WTC11 (cell line): ENCODE results near the gene THSD4. TPM values are rescaled to one million over a fixed set of nuclear protein-coding genes. Genes with fewer than 3 reads are reported as not detected.

Experiments
- total RNA-seq: library from RNA; stranded (reverse); gene quantifications from 3 replicates; pipeline ENCODE4 v1.2.3, GENCODE V29; 2021

The THSD4 gene
- total RNA-seq, 1 experiment from 2014 or later, result 7.8 TPM

Other genes with a start within 250 kb of the THSD4 start
- gene THAP10, start 223.0 kb upstream of the THSD4 start, total RNA-seq, result 2.6 to 3.6 TPM (median 3.4 TPM) in 3 replicates
- 6.8 to 9.2 TPM (median 6.9 TPM) in 3 replicates for gene LRRC49, start 222.6 kb upstream of the THSD4 start, total RNA-seq